Neural cell (in vitro differentiated cells): ENCODE results near the gene CASP9. TPM values are rescaled to one million over a fixed set of nuclear protein-coding genes. Genes with fewer than 3 reads are reported as not detected.
A peak's percentile ranks its signal among the peaks of the same experiment; 100 is the strongest.
"Not testable (repeated sequence)": the region's sequence is repeated elsewhere in the genome, so short reads cannot be mapped to it uniquely, and the experiment has no call there.

ENCODE experiments used
- H2AFZ ChIP-seq: fragments of 200-600, 300-800 bp; sonication (generic), shearing (Covaris generic); 2 replicates; pipeline ENCODE4 v1.6.0; 2014; ENCODE audit warnings: low read depth, mild to moderate bottlenecking, antibody characterized with exemption, low read length, moderate library complexity
- H3F3A ChIP-seq: fragments of 200-600 bp; shearing (Covaris generic); 2 replicates; pipeline ENCODE4 v1.6.1; 2016; ENCODE audit warnings: mild to moderate bottlenecking, moderate library complexity, mixed read lengths, antibody characterized with exemption, low read length; ENCODE audit not compliant: insufficient read depth, poor library complexity, severe bottlenecking
- H3K27ac ChIP-seq: fragments of 200-600, 300-800 bp; sonication (generic), shearing (Covaris generic); 2 replicates; pipeline ENCODE4 v1.5.1; 2014; ENCODE audit warnings: mild to moderate bottlenecking, low read length, moderate library complexity
- H3K27me3 ChIP-seq: fragments of 300-800, 200-600 bp; sonication (generic), shearing (Covaris generic); 2 replicates; pipeline ENCODE4 v1.6.0; 2014; ENCODE audit warnings: mild to moderate bottlenecking, low read depth, low read length, moderate library complexity; ENCODE audit not compliant: insufficient read depth
- H3K36me3 ChIP-seq: fragments of 300-800, 200-600 bp; sonication (generic), shearing (Covaris generic); 2 replicates; pipeline ENCODE4 v1.5.1; 2014; ENCODE audit warnings: mild to moderate bottlenecking, antibody characterized with exemption, low read length, moderate library complexity; ENCODE audit not compliant: insufficient read depth
- H3K4me2 ChIP-seq: fragments of 300-800, 200-600 bp; sonication (generic), shearing (Covaris generic); 2 replicates; pipeline ENCODE4 v1.6.0; 2014; ENCODE audit warnings: mild to moderate bottlenecking, low read length
- H3K4me3 ChIP-seq: fragments of 300-800, 200-600 bp; sonication (generic), shearing (Covaris generic); 2 replicates; pipeline ENCODE4 v1.5.1; 2014; ENCODE audit warnings: mild to moderate bottlenecking, low read length, moderate library complexity
- H3K79me2 ChIP-seq: fragments of 200-600 bp; shearing (Covaris generic); replicated peaks from 2 replicates; pipeline ENCODE4 v1.6.0; 2014; ENCODE audit warnings: mild to moderate bottlenecking, low read length, moderate library complexity; ENCODE audit not compliant: insufficient read depth
- H3K9ac ChIP-seq: fragments of 300-800, 200-600 bp; sonication (generic), shearing (Covaris generic); 2 replicates; pipeline ENCODE4 v1.6.1; 2016; ENCODE audit warnings: mild to moderate bottlenecking, low read length, mixed read lengths
- H3K9me2 ChIP-seq: fragments of 200-600 bp; shearing (Covaris generic); 2 replicates; pipeline ENCODE4 v1.6.1; 2016; ENCODE audit warnings: mild to moderate bottlenecking, low read length, mixed read lengths; ENCODE audit not compliant: insufficient read depth
- H3K9me3 ChIP-seq: fragments of 200-600, 300-800 bp; sonication (generic), shearing (Covaris generic); 2 replicates; pipeline ENCODE4 v1.6.1; 2016; ENCODE audit warnings: mild to moderate bottlenecking, mixed run types, low read length, moderate library complexity, mixed read lengths
- H4K20me1 ChIP-seq: fragments of 200-600 bp; shearing (Covaris generic); 2 replicates; pipeline ENCODE4 v1.6.1; 2016; ENCODE audit warnings: mild to moderate bottlenecking, mixed run types; ENCODE audit not compliant: insufficient read depth
- EP300 ChIP-seq: fragments of 450-650 bp; conservative IDR thresholded peaks from 2 replicates; pipeline ENCODE4 v1.6.1; 2014; ENCODE audit warnings: antibody characterized with exemption, mild to moderate bottlenecking, moderate library complexity; ENCODE audit not compliant: poor library complexity, severe bottlenecking
- MXI1 ChIP-seq: fragments of 450-650 bp; conservative IDR thresholded peaks from 2 replicates; pipeline ENCODE4 v1.6.1; 2014; ENCODE audit warnings: antibody characterized with exemption, mild to moderate bottlenecking; ENCODE audit not compliant: poor library complexity, severe bottlenecking
- POLR2AphosphoS5 ChIP-seq: IDR thresholded peaks from 2 replicates; pipeline ENCODE4 v1.6.1; 2012
- RAD21 ChIP-seq: fragments of 450-650 bp; conservative IDR thresholded peaks from 2 replicates; pipeline ENCODE4 v1.6.1; 2014; ENCODE audit warnings: antibody characterized with exemption, mild to moderate bottlenecking, moderate library complexity
- SMC3 ChIP-seq: fragments of 450-650 bp; conservative IDR thresholded peaks from 2 replicates; pipeline ENCODE4 v1.6.1; 2014; ENCODE audit warnings: antibody characterized with exemption, mild to moderate bottlenecking, moderate library complexity; ENCODE audit not compliant: poor library complexity
- TAF1 ChIP-seq: IDR thresholded peaks from 2 replicates; pipeline ENCODE4 v1.6.1; 2012; ENCODE audit warnings: low read depth
- polyA plus RNA-seq: library from polyadenylated mRNA; depleted of rRNA; stranded (reverse); fragments of >200 nt; gene quantifications from 2 replicates; pipeline ENCODE4 v1.2.3, GENCODE V29; 2014
- TF ChIP-seq, protein P1 (sequence below): IDR thresholded peaks from 2 replicates; pipeline ENCODE4 v1.6.1; 2012; ENCODE audit warnings: borderline replicate concordance

The CASP9 gene
- polyA plus RNA-seq, 1 donor from 2014 or later: 13.7 TPM

DNA sequence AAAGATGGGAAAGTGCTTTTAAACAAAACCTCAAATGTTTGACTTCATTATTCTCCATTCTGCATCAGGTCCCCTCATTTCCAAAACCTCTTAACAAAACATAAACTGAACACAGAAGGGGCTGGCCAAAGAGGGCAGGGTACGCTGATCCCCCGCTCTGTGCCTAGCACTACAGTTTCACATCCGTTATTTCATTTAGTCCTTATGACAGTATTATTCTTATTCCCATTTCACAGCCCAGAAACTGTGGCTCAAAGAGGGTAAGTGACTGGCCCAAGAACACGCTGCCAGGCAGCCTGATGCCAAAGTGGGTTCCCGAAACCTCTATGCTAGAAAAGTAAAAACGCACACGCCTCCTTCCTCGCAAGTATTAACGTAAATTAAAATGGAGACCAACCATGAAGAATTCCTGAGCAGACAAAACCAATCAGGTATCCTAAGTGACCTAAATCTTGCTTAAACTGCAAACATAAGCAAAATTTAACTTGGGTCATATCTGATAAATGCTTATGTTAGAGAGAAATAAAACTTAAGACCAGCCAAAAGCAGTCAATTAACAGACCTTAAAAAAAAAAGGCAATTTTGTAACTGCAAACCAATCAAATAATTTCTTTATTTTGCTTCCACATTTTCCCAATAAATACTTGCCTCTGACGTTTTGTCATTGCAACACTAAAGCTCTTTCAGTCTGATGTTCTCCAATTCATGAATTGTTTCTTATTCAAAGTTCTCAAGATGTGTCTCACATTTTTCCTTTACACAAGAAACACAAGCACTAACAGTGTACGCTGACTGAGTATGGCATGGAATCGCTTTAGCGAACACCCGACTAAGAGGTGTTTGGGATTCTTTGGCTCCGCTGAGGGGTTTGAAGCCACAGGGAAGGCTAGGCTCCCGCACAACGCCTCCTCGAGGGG, 653 bp downstream of the CASP9 start:
- H3F3A ChIP-seq: peaks cover 11% of the 10 kb centered on the region
- TF ChIP-seq RAD21 (peak; percentile 36), EP300 (no peak)
- no peaks in the 10 kb centered on the region for H3K9me3 ChIP-seq

DNA sequence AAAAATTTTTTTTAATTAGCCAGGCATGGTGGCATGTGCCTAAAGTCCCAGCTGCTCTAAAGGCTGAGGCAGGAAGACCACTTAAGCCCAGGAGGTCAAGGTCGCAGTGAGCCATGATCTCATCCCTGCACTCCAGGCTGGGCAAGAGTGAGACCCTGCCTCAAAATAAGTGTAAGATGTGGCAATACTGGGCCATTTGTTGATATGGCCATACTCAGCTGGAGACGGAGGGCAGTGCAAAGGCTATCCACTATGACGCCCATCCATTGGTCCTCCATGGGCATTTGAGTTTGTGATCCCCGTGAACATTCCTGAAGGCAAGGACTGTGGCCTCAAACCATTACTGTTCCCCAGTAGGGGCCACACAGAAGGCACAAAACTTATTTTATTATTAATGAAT, 1.5 kb downstream of the CASP9 start:
- no peaks in the 10 kb centered on the region for H4K20me1 ChIP-seq
- no peaks in the 10 kb centered on the region for H3K27me3 ChIP-seq
- H3K27ac ChIP-seq: no peak overlapping the region
- no peaks in the 10 kb centered on the region for H3K36me3 ChIP-seq
- peak overlapping the region; percentile 95 for H3K4me3 ChIP-seq
- peaks cover 11% of the 10 kb centered on the region for H3F3A ChIP-seq
- H3K4me2 ChIP-seq: peak overlapping the region; percentile 92
- H3K9me2 ChIP-seq: no peaks in the 10 kb centered on the region
- no peaks in the 10 kb centered on the region for H3K9me3 ChIP-seq
- peaks cover 13% of the 10 kb centered on the region for H3K79me2 ChIP-seq
- H2AFZ ChIP-seq: no peak overlapping the region
- no peak for TF ChIP-seq TAF1
- TF ChIP-seq MXI1: no peak
- TF ChIP-seq, protein P1, sequence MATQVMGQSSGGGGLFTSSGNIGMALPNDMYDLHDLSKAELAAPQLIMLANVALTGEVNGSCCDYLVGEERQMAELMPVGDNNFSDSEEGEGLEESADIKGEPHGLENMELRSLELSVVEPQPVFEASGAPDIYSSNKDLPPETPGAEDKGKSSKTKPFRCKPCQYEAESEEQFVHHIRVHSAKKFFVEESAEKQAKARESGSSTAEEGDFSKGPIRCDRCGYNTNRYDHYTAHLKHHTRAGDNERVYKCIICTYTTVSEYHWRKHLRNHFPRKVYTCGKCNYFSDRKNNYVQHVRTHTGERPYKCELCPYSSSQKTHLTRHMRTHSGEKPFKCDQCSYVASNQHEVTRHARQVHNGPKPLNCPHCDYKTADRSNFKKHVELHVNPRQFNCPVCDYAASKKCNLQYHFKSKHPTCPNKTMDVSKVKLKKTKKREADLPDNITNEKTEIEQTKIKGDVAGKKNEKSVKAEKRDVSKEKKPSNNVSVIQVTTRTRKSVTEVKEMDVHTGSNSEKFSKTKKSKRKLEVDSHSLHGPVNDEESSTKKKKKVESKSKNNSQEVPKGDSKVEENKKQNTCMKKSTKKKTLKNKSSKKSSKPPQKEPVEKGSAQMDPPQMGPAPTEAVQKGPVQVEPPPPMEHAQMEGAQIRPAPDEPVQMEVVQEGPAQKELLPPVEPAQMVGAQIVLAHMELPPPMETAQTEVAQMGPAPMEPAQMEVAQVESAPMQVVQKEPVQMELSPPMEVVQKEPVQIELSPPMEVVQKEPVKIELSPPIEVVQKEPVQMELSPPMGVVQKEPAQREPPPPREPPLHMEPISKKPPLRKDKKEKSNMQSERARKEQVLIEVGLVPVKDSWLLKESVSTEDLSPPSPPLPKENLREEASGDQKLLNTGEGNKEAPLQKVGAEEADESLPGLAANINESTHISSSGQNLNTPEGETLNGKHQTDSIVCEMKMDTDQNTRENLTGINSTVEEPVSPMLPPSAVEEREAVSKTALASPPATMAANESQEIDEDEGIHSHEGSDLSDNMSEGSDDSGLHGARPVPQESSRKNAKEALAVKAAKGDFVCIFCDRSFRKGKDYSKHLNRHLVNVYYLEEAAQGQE: no peak
- no peak for TF ChIP-seq POLR2AphosphoS5
- TF ChIP-seq EP300: no peak
- no peak for TF ChIP-seq RAD21
- TF ChIP-seq SMC3: no peak
- no peak overlapping the region for H3K9ac ChIP-seq

More for the DNA sequence above, 653 bp downstream of the CASP9 start:
- Histone ChIP-seq H3K27me3 (no peaks in the 10 kb centered on the region), H3K9me2 (no peaks in the 10 kb centered on the region), H3K79me2 (peaks cover 21% of the 10 kb centered on the region), H3K27ac (peak overlapping the region; percentile 81), H3K4me2 (peak overlapping the region; percentile 92), H4K20me1 (no peaks in the 10 kb centered on the region), H3K9ac (peak overlapping the region; percentile 85), H3K4me3 (peak overlapping the region; percentile 95), H2AFZ (peak overlapping the region; percentile 62), H3K36me3 (no peaks in the 10 kb centered on the region)

DNA sequence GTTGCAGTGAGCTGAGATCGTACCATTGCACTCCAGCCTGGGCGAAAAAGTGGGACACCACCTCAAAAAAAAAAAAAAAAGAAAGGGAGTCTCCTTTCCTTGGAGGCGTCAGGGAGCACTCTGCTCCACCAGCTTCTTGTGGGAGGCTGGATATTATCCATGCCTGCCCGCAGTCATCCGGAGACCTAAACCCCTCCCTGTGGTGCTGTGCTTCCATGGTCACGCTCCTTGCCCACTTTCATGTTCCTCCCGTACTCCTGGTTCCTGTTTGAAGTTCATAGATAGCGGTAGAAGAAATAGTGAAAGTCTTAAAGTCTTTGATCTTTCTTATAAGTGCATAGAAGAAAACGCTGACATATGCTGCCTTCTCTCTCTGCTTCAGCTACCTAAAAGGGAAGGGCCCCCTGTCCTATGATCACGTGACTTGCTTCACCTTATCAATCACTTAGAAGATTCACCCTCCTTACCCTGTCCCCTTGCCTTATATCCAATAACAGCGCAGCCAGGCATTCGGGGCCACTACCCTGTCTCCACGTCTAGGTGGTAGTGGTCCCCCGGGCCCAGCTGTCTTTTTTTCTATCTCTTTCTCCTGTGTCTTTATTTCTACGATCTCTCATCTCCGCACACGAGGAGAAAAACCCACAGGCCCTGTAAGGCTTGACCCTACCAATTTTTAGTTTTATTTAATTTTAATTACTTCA, 2.7 kb downstream of the CASP9 start:
- H3K4me3 ChIP-seq, H3K27me3 ChIP-seq, H3K9me2 ChIP-seq, H2AFZ ChIP-seq, H3F3A ChIP-seq, H3K36me3 ChIP-seq, H3K4me2 ChIP-seq, H3K9ac ChIP-seq, H3K9me3 ChIP-seq, H3K27ac ChIP-seq, H4K20me1 ChIP-seq: not testable (repeated sequence)
- peaks cover 12% of the 10 kb centered on the region for H3K79me2 ChIP-seq
